ENCODE measurements around the gene MAGI1. TPM values are rescaled to one million over a fixed set of nuclear protein-coding genes. Genes with fewer than 3 reads are reported as not detected.
"Not testable (repeated sequence)": the region's sequence is repeated elsewhere in the genome, so short reads cannot be mapped to it uniquely, and the experiment has no call there.

MAGI1 gene
- total and polyA plus RNA-seq, 2 donors (not counting 1 experiment from before 2014, with no cell fraction given) = 15.7 to 23.7 TPM

DNA sequence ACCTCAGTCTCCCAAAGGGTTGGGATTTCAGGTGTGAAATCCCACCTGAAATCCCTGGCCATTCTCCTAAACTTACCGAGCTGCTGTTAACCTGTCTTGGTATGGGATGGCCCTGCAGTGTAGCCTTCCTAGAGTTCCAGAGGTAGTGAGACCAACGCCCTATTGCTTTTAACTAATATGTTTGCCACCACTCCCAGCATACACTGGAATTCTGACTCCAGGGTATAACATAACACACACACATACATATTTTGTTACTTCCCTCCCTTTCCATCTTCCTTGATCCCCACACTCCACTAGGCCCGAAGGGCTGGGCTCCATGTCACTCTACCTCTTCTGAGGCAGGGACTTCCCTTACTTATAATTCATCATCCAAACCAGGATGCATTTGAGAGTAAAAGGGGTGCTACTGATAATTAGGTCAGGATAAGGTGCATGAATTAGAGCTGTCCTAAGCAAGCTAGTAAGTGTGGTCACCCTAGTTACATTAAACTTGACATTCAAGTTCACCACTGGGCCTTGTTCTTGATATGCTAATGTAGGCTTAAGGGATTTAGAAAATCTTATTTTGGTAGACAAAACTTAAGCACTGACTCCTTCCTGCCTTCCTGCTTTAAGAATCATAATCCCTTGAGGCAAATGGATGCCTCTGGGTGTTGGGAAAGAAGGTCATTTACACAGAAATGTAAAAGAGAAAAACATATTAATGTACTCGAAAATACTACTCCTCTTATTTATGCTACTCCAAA, 317.6 kb downstream of the MAGI1 start:
- H4K20me1 ChIP-seq (ENCODE audit: control insufficient read depth, extremely low read depth, insufficient read depth, low read length) = no peaks in the 10 kb centered on the region
- no peak overlapping the region for H3K4me3 ChIP-seq (replicated peaks in 1 of 4; ENCODE audit: control extremely low read depth in 1 of 4, insufficient read depth in 1 of 4, low read depth in 3 of 4, low read length in 4 of 4)
- H3K36me3 ChIP-seq (ENCODE audit: control insufficient read depth, insufficient read depth, low read length) = no peaks in the 10 kb centered on the region
- no peak overlapping the region for H3K27ac ChIP-seq (ENCODE audit: insufficient read depth, low read length)
- DNase-seq (ENCODE audit: low read depth in 2 of 2) = no peak
- no peak for TF ChIP-seq EZH2 (IDR thresholded peaks at IDR 0.05; ENCODE audit: low read length, missing control alignments)
- TF ChIP-seq, protein P1, sequence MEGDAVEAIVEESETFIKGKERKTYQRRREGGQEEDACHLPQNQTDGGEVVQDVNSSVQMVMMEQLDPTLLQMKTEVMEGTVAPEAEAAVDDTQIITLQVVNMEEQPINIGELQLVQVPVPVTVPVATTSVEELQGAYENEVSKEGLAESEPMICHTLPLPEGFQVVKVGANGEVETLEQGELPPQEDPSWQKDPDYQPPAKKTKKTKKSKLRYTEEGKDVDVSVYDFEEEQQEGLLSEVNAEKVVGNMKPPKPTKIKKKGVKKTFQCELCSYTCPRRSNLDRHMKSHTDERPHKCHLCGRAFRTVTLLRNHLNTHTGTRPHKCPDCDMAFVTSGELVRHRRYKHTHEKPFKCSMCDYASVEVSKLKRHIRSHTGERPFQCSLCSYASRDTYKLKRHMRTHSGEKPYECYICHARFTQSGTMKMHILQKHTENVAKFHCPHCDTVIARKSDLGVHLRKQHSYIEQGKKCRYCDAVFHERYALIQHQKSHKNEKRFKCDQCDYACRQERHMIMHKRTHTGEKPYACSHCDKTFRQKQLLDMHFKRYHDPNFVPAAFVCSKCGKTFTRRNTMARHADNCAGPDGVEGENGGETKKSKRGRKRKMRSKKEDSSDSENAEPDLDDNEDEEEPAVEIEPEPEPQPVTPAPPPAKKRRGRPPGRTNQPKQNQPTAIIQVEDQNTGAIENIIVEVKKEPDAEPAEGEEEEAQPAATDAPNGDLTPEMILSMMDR (conservative IDR thresholded peaks at IDR 0.05 in 1 of 2, IDR thresholded peaks at IDR 0.05 in 1 of 2; ENCODE audit: low read depth in 1 of 2, low read length in 2 of 2) = no peak
- H3K79me2 ChIP-seq (ENCODE audit: control insufficient read depth, insufficient read depth, low read length) = no peaks in the 10 kb centered on the region
- no peak overlapping the region for H3K4me2 ChIP-seq (ENCODE audit: extremely low read depth, insufficient read depth, low read length)
- no peaks in the 10 kb centered on the region for H3K27me3 ChIP-seq (ENCODE audit: control insufficient read depth, insufficient read depth, low read length)
- no peak overlapping the region for H2AFZ ChIP-seq (ENCODE audit: low read length)
- H3K9me3 ChIP-seq (ENCODE audit: control insufficient read depth, insufficient read depth, low read depth, low read length) = no peaks in the 10 kb centered on the region
- H3K9ac ChIP-seq (ENCODE audit: insufficient read depth, low read length) = no peak overlapping the region
- no peaks in the 10 kb centered on the region for H3K4me1 ChIP-seq (ENCODE audit: control insufficient read depth, extremely low read depth, insufficient read depth, low read length)

DNA sequence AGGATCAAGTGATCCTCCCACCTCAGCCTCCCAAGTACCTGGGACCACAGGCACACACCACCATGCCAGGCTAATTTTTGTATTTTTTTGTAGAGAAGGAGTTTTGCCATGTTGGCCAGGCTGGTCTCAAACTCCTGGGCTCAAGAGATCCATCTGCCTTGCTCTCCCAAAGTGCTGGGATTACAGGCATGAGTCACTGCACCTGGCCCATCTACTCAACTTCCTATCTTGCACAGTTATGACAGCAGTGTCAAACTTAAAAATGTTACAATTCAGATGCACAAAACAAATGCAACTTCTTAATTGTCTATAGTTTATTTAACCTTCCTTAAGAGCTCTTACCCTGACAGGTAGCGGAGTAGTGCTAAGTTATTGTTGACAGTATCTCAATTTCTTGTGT, 319.1 kb downstream of the MAGI1 start:
- H3K4me3 ChIP-seq (replicated peaks in 1 of 4; ENCODE audit: control extremely low read depth in 1 of 4, insufficient read depth in 1 of 4, low read depth in 3 of 4, low read length in 4 of 4); H3K27ac ChIP-seq (ENCODE audit: insufficient read depth, low read length); H3K79me2 ChIP-seq (ENCODE audit: control insufficient read depth, insufficient read depth, low read length); H3K4me1 ChIP-seq (ENCODE audit: control insufficient read depth, extremely low read depth, insufficient read depth, low read length); H3K9ac ChIP-seq (ENCODE audit: insufficient read depth, low read length); H3K27me3 ChIP-seq (ENCODE audit: control insufficient read depth, insufficient read depth, low read length); H2AFZ ChIP-seq (ENCODE audit: low read length); H4K20me1 ChIP-seq (ENCODE audit: control insufficient read depth, extremely low read depth, insufficient read depth, low read length); H3K36me3 ChIP-seq (ENCODE audit: control insufficient read depth, insufficient read depth, low read length); H3K9me3 ChIP-seq (ENCODE audit: control insufficient read depth, insufficient read depth, low read depth, low read length); H3K4me2 ChIP-seq (ENCODE audit: extremely low read depth, insufficient read depth, low read length): not testable (repeated sequence)
- DNase-seq (ENCODE audit: low read depth in 2 of 2) = peak in 1 of 2 donors; percentile 14

DNA sequence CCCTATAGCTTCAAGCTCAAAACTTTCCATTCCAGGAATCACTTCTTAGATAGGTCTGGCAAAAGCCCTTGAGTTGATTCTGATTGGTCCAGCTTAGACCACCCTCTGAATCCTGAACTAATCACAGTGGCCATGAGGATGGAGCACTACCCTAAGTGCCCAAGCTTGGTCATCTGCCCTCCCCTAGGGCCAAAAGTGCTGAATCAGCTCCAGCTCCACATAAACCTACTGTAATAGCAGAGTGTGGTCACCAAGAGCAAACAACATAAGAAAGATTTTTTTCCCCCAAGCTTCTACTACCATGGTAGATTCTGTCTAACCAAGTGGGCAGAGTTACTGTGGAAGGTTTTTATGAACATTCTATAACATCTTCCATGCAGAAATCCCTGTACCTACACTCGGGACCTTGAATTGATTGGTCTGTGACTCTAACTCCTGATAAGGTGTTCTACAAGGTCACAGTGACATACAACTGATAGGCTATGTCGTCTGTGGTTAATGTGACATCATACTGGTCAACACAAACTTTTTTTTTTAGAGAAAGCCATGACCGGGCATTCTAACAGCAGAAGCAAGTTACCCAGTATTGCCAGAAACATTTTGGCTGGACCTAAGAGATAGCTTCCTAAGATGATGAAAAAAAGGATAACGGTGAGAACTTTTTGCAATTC, 320.9 kb downstream of the MAGI1 start:
- H3K4me2 ChIP-seq (ENCODE audit: extremely low read depth, insufficient read depth, low read length) = no peak overlapping the region
- TF ChIP-seq, protein P1 (conservative IDR thresholded peaks at IDR 0.05 in 1 of 2, IDR thresholded peaks at IDR 0.05 in 1 of 2; ENCODE audit: low read depth in 1 of 2, low read length in 2 of 2) = no peak
- TF ChIP-seq EZH2 (IDR thresholded peaks at IDR 0.05; ENCODE audit: low read length, missing control alignments) = no peak
- H3K27ac ChIP-seq (ENCODE audit: insufficient read depth, low read length) = no peak overlapping the region
- H3K27me3 ChIP-seq (ENCODE audit: control insufficient read depth, insufficient read depth, low read length) = no peaks in the 10 kb centered on the region
- no peaks in the 10 kb centered on the region for H3K36me3 ChIP-seq (ENCODE audit: control insufficient read depth, insufficient read depth, low read length)
- no peaks in the 10 kb centered on the region for H3K9me3 ChIP-seq (ENCODE audit: control insufficient read depth, insufficient read depth, low read depth, low read length)
- H2AFZ ChIP-seq (ENCODE audit: low read length) = no peak overlapping the region
- no peak overlapping the region for H3K4me3 ChIP-seq (replicated peaks in 1 of 4; ENCODE audit: control extremely low read depth in 1 of 4, insufficient read depth in 1 of 4, low read depth in 3 of 4, low read length in 4 of 4)
- DNase-seq (ENCODE audit: low read depth in 2 of 2) = no peak
- H3K79me2 ChIP-seq (ENCODE audit: control insufficient read depth, insufficient read depth, low read length) = no peaks in the 10 kb centered on the region
- H3K9ac ChIP-seq (ENCODE audit: insufficient read depth, low read length) = no peak overlapping the region
- peaks cover 2% of the 10 kb centered on the region for H3K4me1 ChIP-seq (ENCODE audit: control insufficient read depth, extremely low read depth, insufficient read depth, low read length)
- H4K20me1 ChIP-seq (ENCODE audit: control insufficient read depth, extremely low read depth, insufficient read depth, low read length) = no peaks in the 10 kb centered on the region
